Activated naive CD4-positive, alpha-beta T cell treated with anti-CD3 and anti-CD28 coated beads, Interleukin-2, amount 10 ng/mL, durations not matched to agents 7 days and 5 days (primary cell): ENCODE results near the gene USP36.

Experiments
- CTCF ChIA-PET: fragments of 350-600 bp; sonication (Branson Sonifier 250); formaldehyde crosslinking; loops from one replicate; lab custom pipeline; 2021; ENCODE audit warnings: antibody characterized with exemption; lab: Charles Lee
- DNase-seq: peaks from one replicate; pipeline ENCODE4 v3.0.0-alpha.2; 2020
- H3K27ac Mint-ChIP-seq: one replicate; pipeline ENCODE4 v1.8.0; 2021; ENCODE audit warnings: mild to moderate bottlenecking, moderate library complexity, mixed read lengths
- H3K27me3 Mint-ChIP-seq: one replicate; pipeline ENCODE4 v1.8.0; 2021; ENCODE audit warnings: mild to moderate bottlenecking, mixed read lengths
- H3K36me3 Mint-ChIP-seq: one replicate; pipeline ENCODE4 v1.8.0; 2021; ENCODE audit warnings: mixed read lengths
- H3K4me1 Mint-ChIP-seq: one replicate; pipeline ENCODE4 v1.8.0; 2021; ENCODE audit warnings: mixed read lengths
- H3K4me3 Mint-ChIP-seq: one replicate; pipeline ENCODE4 v1.8.0; 2021; ENCODE audit warnings: mild to moderate bottlenecking, moderate library complexity, mixed read lengths
- H3K9me3 Mint-ChIP-seq: one replicate; pipeline ENCODE4 v1.8.0; 2021; ENCODE audit warnings: mixed read lengths

USP36 gene

GRCh38 chr17:78746949-78747269 lies 93.7 kb downstream of the USP36 start:
- no peaks in the 10 kb centered on the region for H3K9me3 Mint-ChIP-seq
- no peaks in the 10 kb centered on the region for H3K27me3 Mint-ChIP-seq
- CTCF ChIA-PET, result interaction anchor here (0.9 to 2.3 kb wide), 4 partner anchors 10 to 43 kb away, joined by 3 to 6 read pairs (median 4); no protein-coding TSS in a partner anchor
- H3K36me3 Mint-ChIP-seq, result peaks cover 49% of the 10 kb centered on the region
- H3K27ac Mint-ChIP-seq, result peak overlapping the region; percentile 91
- peak overlapping the region; percentile 72 for H3K4me3 Mint-ChIP-seq
- DNase-seq, result no peak
- H3K4me1 Mint-ChIP-seq, result peaks cover 97% of the 10 kb centered on the region

DNA sequence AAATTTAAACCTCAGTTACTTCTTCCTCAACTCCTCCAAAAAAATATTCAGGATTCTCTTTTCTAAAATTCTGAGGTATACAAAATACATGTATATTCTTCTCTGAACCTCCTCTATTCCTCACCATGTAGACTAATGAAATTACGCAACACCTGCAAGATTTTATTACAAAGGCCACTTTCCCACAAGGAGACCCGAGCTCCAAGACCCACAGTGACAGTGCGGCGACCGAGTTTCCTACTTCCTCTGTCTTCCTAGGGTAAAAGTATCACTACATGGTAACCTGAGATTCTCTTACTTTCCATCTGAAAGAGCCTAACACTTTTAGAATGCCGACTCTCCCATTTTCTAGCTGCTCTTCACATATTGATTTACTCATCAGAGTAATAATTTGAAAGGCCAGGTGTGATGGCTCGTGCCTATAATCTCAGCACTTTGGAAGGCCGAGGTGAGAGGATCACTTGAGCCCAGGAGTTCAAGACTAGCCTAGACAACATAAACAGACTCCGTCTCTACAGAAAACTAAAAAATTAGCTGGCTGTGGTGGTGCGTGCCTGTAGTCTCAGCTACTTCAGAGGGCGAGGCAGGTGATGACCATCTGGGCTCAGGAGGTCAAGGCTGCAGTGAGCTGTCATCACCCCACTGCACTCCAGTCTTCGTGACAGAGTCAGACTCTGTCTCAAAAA lies 94.2 kb downstream of the USP36 start:
- H3K36me3 Mint-ChIP-seq, result peaks cover 51% of the 10 kb centered on the region
- peak; percentile 20 for DNase-seq
- H3K27me3 Mint-ChIP-seq, result no peaks in the 10 kb centered on the region

More for the DNA sequence above, 94.2 kb downstream of the USP36 start:
- no peaks in the 10 kb centered on the region for H3K9me3 Mint-ChIP-seq
- H3K4me3 Mint-ChIP-seq, result peak overlapping the region; percentile 22
- H3K4me1 Mint-ChIP-seq, result peaks cover 97% of the 10 kb centered on the region
- CTCF ChIA-PET, result interaction anchor here (0.9 to 2.3 kb wide), 4 partner anchors 10 to 44 kb away, joined by 3 to 6 read pairs (median 4); no protein-coding TSS in a partner anchor
- H3K27ac Mint-ChIP-seq, result peak overlapping the region; percentile 83
